CD8-positive, alpha-beta memory T cell (primary cell): ENCODE data around the gene ANKRD13C. TPM values are rescaled to one million over a fixed set of nuclear protein-coding genes. Genes with fewer than 3 reads are reported as not detected.
A peak's percentile ranks its signal among the peaks of the same experiment; 100 is the strongest.
"Not testable (repeated sequence)": the region's sequence is repeated elsewhere in the genome, so short reads cannot be mapped to it uniquely, and the experiment has no call there.

ENCODE experiments used
- CTCF ChIA-PET: fragments of 350-600 bp; sonication (Branson Sonifier 250); formaldehyde crosslinking; loops from one replicate; lab custom pipeline; 2021; ENCODE audit warnings: antibody characterized with exemption; lab: Charles Lee
- POLR2A ChIA-PET: fragments of 350-600 bp; sonication (Branson Sonifier 250); formaldehyde crosslinking; loops from one replicate; lab custom pipeline; 2021; ENCODE audit warnings: antibody characterized with exemption; lab: Charles Lee
- DNase-seq, 5 donors: peaks; one replicate each; pipeline versions ENCODE4 v3.0.0 to v3.0.0-alpha.2; 2020 to 2022; ENCODE audit warnings: mixed read lengths in 1 of 5
- H3K27ac ChIP-seq: one replicate; pipeline ENCODE4 v1.7.0; 2013; ENCODE audit warnings: low read depth, mild to moderate bottlenecking, low read length, moderate library complexity
- H3K27me3 ChIP-seq: 2 replicates; pipeline ENCODE4 v1.7.0; 2013; ENCODE audit warnings: low read length, mild to moderate bottlenecking; ENCODE audit not compliant: insufficient read depth, poor library complexity, severe bottlenecking
- H3K36me3 ChIP-seq: 2 replicates; pipeline ENCODE4 v1.7.0; 2013; ENCODE audit warnings: mild to moderate bottlenecking, low read length, moderate library complexity; ENCODE audit not compliant: insufficient read depth
- H3K4me1 ChIP-seq: 2 replicates; pipeline ENCODE4 v1.7.0; 2013; ENCODE audit warnings: mild to moderate bottlenecking, low read length, moderate library complexity; ENCODE audit not compliant: insufficient read depth
- H3K4me3 ChIP-seq: 2 replicates; pipeline ENCODE4 v1.7.0; 2013; ENCODE audit warnings: mild to moderate bottlenecking, low read length
- H3K9me3 ChIP-seq: 2 replicates; pipeline ENCODE4 v1.7.0; 2013; ENCODE audit warnings: mild to moderate bottlenecking, low read length
- H3K27ac Mint-ChIP-seq, 8 donors: one replicate each; pipeline ENCODE4 v1.8.0; 2020 to 2021; ENCODE audit warnings: mixed read lengths in 8 of 8, mild to moderate bottlenecking in 6 of 8, inconsistent platforms in 3 of 8, moderate library complexity in 3 of 8
- H3K27me3 Mint-ChIP-seq, 2 donors: one replicate each; pipeline ENCODE4 v1.8.0; 2020 to 2021; ENCODE audit warnings: mixed read lengths in 2 of 2, mild to moderate bottlenecking in 1 of 2, moderate library complexity in 1 of 2
- H3K36me3 Mint-ChIP-seq, 3 donors: one replicate each; pipeline ENCODE4 v1.8.0; 2020 to 2021; ENCODE audit warnings: mixed read lengths in 3 of 3, inconsistent platforms in 1 of 3, mild to moderate bottlenecking in 1 of 3
- H3K4me1 Mint-ChIP-seq, 3 donors: one replicate each; pipeline ENCODE4 v1.8.0; 2020 to 2021; ENCODE audit warnings: mixed read lengths in 3 of 3, inconsistent platforms in 1 of 3, mild to moderate bottlenecking in 1 of 3
- H3K4me3 Mint-ChIP-seq, 7 donors: one replicate each; pipeline ENCODE4 v1.8.0; 2020 to 2021; ENCODE audit warnings: mixed read lengths in 7 of 7, mild to moderate bottlenecking in 6 of 7, moderate library complexity in 4 of 7, inconsistent platforms in 2 of 7
- H3K9me3 Mint-ChIP-seq, 5 donors: one replicate each; pipeline ENCODE4 v1.8.0; 2020 to 2022; ENCODE audit warnings: mixed read lengths in 5 of 5, mild to moderate bottlenecking in 3 of 5, moderate library complexity in 2 of 5, inconsistent platforms in 1 of 5
- polyA plus RNA-seq: library from polyadenylated mRNA; unstranded; fragments of 300-500 nt; fragmentation: Illumina TruSeq; gene quantifications from one replicate; pipeline ENCODE4 v1.2.3, GENCODE V29; 2021
- total RNA-seq, 2 experiments: library from RNA; stranded (reverse); gene quantifications; one replicate each; pipeline ENCODE4 v1.2.3, GENCODE V29; 2021

ANKRD13C gene
- total and polyA plus RNA-seq, 3 experiments from 2014 or later = 15.9 to 30.9 (median 29.4) TPM

DNA sequence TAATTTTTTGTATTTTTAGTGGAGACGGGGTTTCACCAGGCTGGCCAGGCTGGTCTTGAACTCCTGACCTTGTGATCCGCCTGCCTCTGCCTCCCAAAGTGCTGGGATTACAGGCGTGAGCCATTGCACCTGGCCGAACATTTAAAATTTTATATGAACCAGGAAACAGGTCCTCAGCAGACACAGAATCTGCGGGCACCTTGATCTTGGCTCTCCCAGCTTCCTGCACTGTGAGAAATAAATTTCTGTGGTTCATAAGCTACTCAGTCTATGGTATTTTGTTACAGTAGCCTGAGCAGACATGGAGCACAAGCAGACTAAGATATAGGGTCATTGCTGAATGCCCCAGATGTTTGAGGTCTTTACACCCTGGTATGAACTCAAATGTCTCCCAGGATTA, 33.0 kb upstream of the ANKRD13C start:
- H3K27ac Mint-ChIP-seq = no peak overlapping the region
- no peak overlapping the region for H3K4me3 Mint-ChIP-seq
- H3K36me3 ChIP-seq = no peaks in the 10 kb centered on the region
- ChIA-PET CTCF (no interaction called here), POLR2A (no interaction called here)
- no peaks in the 10 kb centered on the region for H3K36me3 Mint-ChIP-seq
- H3K4me3 ChIP-seq = no peak overlapping the region
- DNase-seq = no peak
- no peak overlapping the region for H3K27ac ChIP-seq
- no peaks in the 10 kb centered on the region for H3K4me1 ChIP-seq
- no peaks in the 10 kb centered on the region for H3K9me3 Mint-ChIP-seq
- H3K27me3 Mint-ChIP-seq = peaks cover 18 to 28% of the 10 kb centered on the region in 2 donors
- no peaks in the 10 kb centered on the region for H3K9me3 ChIP-seq
- H3K27me3 ChIP-seq = no peaks in the 10 kb centered on the region
- no peaks in the 10 kb centered on the region for H3K4me1 Mint-ChIP-seq

DNA sequence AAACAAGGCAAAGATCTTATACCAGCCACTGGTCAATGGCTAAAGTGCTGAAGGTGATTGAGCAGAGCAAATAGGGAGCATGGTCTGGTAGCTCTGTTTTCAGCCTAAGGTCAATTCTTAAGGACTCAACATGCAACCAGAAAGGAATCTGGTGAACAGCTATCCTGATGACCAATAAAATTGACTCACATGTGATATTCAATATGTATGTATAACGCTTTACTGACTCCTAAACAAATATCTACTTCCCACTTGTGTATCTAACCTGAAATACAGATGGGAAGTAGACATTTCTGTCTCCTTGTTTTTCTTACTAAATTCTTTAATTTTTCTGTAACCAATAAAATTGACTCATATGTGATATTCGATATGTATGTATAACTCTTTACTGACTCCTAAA, 31.6 kb upstream of the ANKRD13C start:
- H3K36me3 ChIP-seq = no peaks in the 10 kb centered on the region
- Mint-ChIP-seq H3K27me3 (peaks cover 18 to 34% of the 10 kb centered on the region in 2 donors), H3K4me1 (no peaks in the 10 kb centered on the region), H3K4me3 (no peak overlapping the region), H3K36me3 (no peaks in the 10 kb centered on the region), H3K27ac (no peak overlapping the region), H3K9me3 (no peaks in the 10 kb centered on the region)
- ChIA-PET CTCF (no interaction called here), POLR2A (no interaction called here)
- no peak for DNase-seq
- no peaks in the 10 kb centered on the region for H3K27me3 ChIP-seq
- no peaks in the 10 kb centered on the region for H3K9me3 ChIP-seq
- no peak overlapping the region for H3K27ac ChIP-seq
- no peaks in the 10 kb centered on the region for H3K4me1 ChIP-seq
- no peak overlapping the region for H3K4me3 ChIP-seq

DNA sequence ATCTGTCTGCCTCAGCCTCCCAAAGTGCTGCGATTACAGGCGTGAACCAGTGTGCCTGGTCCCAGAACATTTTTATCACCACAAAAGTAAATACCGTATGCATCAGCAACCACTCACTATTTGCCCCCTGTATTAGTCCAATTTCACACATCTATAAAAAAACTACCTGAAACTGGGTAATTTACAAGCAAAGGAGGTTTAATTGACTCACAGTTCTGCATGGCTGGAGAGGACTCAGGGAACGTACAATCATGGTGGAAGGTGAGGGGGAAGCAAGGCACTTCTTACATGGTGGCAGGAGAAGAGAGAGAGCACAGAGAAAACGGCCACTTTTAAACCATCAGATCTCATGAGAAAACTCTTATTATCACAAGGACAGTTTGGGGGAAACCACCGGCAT, 31.0 kb upstream of the ANKRD13C start:
- DNase-seq = no peak
- Histone ChIP-seq H3K4me1 (no peaks in the 10 kb centered on the region), H3K4me3 (no peak overlapping the region), H3K27ac (no peak overlapping the region), H3K9me3 (no peaks in the 10 kb centered on the region), H3K27me3 (no peaks in the 10 kb centered on the region), H3K36me3 (no peaks in the 10 kb centered on the region)
- H3K9me3 Mint-ChIP-seq = no peaks in the 10 kb centered on the region
- CTCF ChIA-PET = no interaction called here
- POLR2A ChIA-PET = no interaction called here
- no peaks in the 10 kb centered on the region for H3K36me3 Mint-ChIP-seq
- no peaks in the 10 kb centered on the region for H3K4me1 Mint-ChIP-seq
- H3K27me3 Mint-ChIP-seq = peaks cover 17 to 34% of the 10 kb centered on the region in 2 donors
- H3K27ac Mint-ChIP-seq = no peak overlapping the region
- no peak overlapping the region for H3K4me3 Mint-ChIP-seq

DNA sequence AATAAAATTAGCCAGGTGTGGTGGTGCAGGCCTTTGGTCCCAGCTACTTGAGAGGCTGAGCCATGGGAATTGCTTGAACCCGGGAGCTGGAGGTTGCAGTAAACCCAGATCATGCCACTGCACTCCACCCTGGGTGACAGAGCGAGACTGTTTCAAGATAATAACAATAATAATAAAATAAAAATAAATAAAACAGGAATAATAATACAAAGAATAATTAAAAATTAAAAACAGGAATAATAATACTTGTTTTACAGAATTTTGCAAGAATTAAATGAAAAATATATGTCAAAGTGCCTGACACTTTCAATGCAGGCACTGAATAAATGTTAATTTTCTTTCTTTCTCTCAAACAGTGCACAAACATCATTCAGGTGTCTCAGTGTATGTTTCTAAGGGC, 30.0 kb upstream of the ANKRD13C start:
- Mint-ChIP-seq H3K4me1 (no peaks in the 10 kb centered on the region), H3K36me3 (no peaks in the 10 kb centered on the region), H3K4me3 (no peak overlapping the region), H3K9me3 (no peaks in the 10 kb centered on the region), H3K27me3 (peaks cover 13 to 31% of the 10 kb centered on the region in 2 donors), H3K27ac (no peak overlapping the region)
- no peak overlapping the region for H3K4me3 ChIP-seq
- ChIA-PET POLR2A (no interaction called here), CTCF (no interaction called here)
- H3K4me1 ChIP-seq = no peaks in the 10 kb centered on the region
- DNase-seq = no peak
- no peaks in the 10 kb centered on the region for H3K36me3 ChIP-seq
- no peaks in the 10 kb centered on the region for H3K27me3 ChIP-seq
- no peaks in the 10 kb centered on the region for H3K9me3 ChIP-seq
- H3K27ac ChIP-seq = no peak overlapping the region

DNA sequence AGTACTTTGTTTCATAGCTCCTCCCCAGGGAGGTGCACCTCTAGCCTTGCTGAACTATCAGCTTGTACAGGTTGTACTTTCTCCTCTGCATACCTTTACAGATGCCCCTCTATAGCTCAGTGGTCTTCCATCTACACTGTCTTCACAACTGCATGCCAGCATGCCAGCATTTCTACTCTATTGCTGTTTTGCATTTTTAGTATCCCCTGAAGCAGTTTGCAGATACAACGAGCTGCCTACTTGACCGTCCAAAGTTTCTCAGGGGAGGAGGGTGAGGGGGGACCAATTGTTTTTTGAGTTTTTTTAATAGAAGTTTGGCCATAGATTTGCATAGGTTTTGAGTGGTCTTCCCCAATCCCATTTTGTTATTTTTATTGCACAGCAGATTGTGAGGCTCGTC, 29.0 kb upstream of the ANKRD13C start:
- Mint-ChIP-seq H3K4me3 (no peak overlapping the region), H3K9me3 (no peaks in the 10 kb centered on the region), H3K27ac (no peak overlapping the region), H3K27me3 (peaks cover 13 to 27% of the 10 kb centered on the region in 2 donors), H3K36me3 (no peaks in the 10 kb centered on the region), H3K4me1 (no peaks in the 10 kb centered on the region)
- no peaks in the 10 kb centered on the region for H3K4me1 ChIP-seq
- H3K9me3 ChIP-seq = no peaks in the 10 kb centered on the region
- no peak overlapping the region for H3K27ac ChIP-seq
- H3K27me3 ChIP-seq = no peaks in the 10 kb centered on the region
- no peaks in the 10 kb centered on the region for H3K36me3 ChIP-seq
- ChIA-PET CTCF (no interaction called here), POLR2A (no interaction called here)
- no peak overlapping the region for H3K4me3 ChIP-seq
- DNase-seq = no peak

DNA sequence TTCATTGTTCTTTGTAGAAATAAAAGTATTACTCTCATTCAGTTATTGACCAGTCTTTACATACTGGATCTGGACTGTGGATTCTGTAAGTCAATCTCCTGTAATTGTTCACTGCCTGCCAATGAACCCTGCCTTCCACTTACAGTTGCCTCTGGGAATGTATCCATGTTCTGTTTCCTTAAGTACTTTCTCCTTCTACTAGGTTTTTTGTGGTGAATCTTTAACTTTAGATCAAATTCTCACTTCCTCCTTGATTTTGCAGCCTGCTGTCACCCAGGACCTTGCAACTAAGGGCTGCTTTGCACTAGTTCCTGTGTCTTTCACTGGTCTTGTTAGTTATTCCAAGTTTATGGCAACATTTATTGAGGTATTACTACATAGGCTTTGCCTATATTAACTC, 28.2 kb upstream of the ANKRD13C start:
- CTCF ChIA-PET = no interaction called here
- peaks cover 6 to 27% of the 10 kb centered on the region in 2 donors for H3K27me3 Mint-ChIP-seq

DNA sequence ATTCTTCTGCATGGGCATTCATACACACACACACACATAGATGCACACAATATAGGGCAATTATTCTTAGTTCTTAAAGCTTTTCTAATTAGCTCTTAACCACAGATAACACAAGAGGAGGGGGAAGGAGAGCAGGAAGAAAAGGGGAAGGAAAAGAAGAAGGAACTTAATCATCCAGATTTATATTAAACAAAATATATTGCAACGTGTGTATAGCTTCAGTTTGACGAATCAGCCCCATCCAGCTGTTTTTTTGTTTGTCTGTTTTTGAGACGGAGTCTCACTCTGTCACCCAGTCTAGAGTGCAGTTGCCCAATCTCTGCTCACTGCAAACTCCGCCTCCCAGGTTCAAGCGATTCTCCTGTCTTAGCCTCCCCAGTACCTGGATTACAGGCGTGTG, 21.7 kb upstream of the ANKRD13C start:
- Histone ChIP-seq H3K27me3 (no peaks in the 10 kb centered on the region), H3K4me1 (no peaks in the 10 kb centered on the region), H3K9me3 (no peaks in the 10 kb centered on the region), H3K27ac (no peak overlapping the region), H3K36me3 (no peaks in the 10 kb centered on the region), H3K4me3 (no peak overlapping the region)
- Mint-ChIP-seq H3K27ac (peak overlapping the region in 1 of 8 donors; percentile 76), H3K36me3 (no peaks in the 10 kb centered on the region), H3K4me3 (no peak overlapping the region), H3K4me1 (no peaks in the 10 kb centered on the region), H3K27me3 (peaks cover 0 to 3% of the 10 kb centered on the region in 2 donors), H3K9me3 (no peaks in the 10 kb centered on the region)
- POLR2A ChIA-PET = no interaction called here
- no peak for DNase-seq
- CTCF ChIA-PET = no interaction called here

More for the DNA sequence above, 28.2 kb upstream of the ANKRD13C start:
- Mint-ChIP-seq H3K27ac (no peak overlapping the region), H3K4me3 (no peak overlapping the region), H3K9me3 (no peaks in the 10 kb centered on the region), H3K36me3 (no peaks in the 10 kb centered on the region), H3K4me1 (no peaks in the 10 kb centered on the region)
- Histone ChIP-seq H3K9me3 (no peaks in the 10 kb centered on the region), H3K27me3 (no peaks in the 10 kb centered on the region), H3K27ac (no peak overlapping the region), H3K36me3 (no peaks in the 10 kb centered on the region), H3K4me1 (no peaks in the 10 kb centered on the region), H3K4me3 (no peak overlapping the region)
- no peak for DNase-seq
- POLR2A ChIA-PET = no interaction called here

DNA sequence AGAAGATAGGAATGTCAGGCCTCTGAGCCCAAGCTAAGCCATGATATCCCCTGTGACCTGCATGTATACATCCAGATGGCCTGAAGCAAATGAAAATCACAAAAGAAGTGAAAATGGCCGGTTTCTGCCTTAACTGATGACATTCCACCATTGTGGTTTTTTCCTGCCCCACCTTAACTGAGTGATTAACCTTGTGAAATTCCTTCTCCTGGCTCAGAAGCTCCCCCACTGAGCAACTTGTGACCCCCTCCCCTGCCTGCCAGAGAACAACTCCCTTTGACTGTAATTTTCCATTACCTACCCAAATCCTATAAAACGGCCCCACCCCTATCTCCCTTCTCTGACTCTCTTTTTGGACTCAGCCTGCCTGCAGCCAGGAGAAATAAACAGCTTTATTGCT, 19.1 kb upstream of the ANKRD13C start:
- DNase-seq, CTCF ChIA-PET, H3K27me3 ChIP-seq, H3K36me3 Mint-ChIP-seq, H3K9me3 ChIP-seq, H3K4me3 Mint-ChIP-seq, H3K4me1 Mint-ChIP-seq, H3K9me3 Mint-ChIP-seq, POLR2A ChIA-PET, H3K27ac ChIP-seq, H3K4me1 ChIP-seq, H3K36me3 ChIP-seq, H3K4me3 ChIP-seq, H3K27me3 Mint-ChIP-seq: not testable (repeated sequence)
- H3K27ac Mint-ChIP-seq = peak overlapping the region in 1 of 8 donors; percentile 17

DNA sequence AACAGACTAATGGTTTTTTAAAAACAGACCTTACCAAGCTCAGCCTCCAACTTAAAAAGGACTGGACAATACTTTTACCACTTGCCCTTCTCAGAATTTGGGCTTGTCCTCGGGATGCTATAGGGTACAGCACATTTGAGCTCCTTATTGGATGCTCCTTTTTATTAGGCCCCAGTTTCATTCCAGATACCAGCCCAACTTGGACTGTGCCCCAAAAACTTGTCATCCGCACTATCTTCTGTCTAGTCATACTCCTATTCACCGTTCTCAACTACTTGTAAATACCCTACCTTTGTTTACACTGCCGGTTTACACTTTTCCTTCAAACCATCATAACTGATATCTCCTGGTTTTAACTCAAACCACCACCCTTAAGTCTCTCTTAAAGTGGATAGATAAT, 17.9 kb upstream of the ANKRD13C start:
- Histone ChIP-seq H3K27me3 (no peaks in the 10 kb centered on the region), H3K36me3 (no peaks in the 10 kb centered on the region), H3K4me1 (no peaks in the 10 kb centered on the region), H3K9me3 (no peaks in the 10 kb centered on the region), H3K27ac (no peak overlapping the region), H3K4me3 (no peak overlapping the region)
- H3K4me3 Mint-ChIP-seq = no peak overlapping the region
- POLR2A ChIA-PET = no interaction called here
- H3K27me3 Mint-ChIP-seq = no peaks in the 10 kb centered on the region
- DNase-seq = no peak
- peaks cover 0 to 2% (median 0%) of the 10 kb centered on the region in 3 donors for H3K36me3 Mint-ChIP-seq
- H3K27ac Mint-ChIP-seq = no peak overlapping the region
- H3K9me3 Mint-ChIP-seq = no peaks in the 10 kb centered on the region
- H3K4me1 Mint-ChIP-seq = peaks cover 0 to 1% (median under 1%) of the 10 kb centered on the region in 3 donors
- CTCF ChIA-PET = no interaction called here
